GM21367 (cell line): Measurements from ENCODE around the gene ZNF516.
"Not testable (repeated sequence)": the region's sequence is repeated elsewhere in the genome, so short reads cannot be mapped to it uniquely, and the experiment has no call there.

Experiments
- ATAC-seq: cut with Tn5 transposase; IDR thresholded peaks from one replicate; pipeline ENCODE4 v1.9.1; 2021; ENCODE audit not compliant: unreplicated experiment

ZNF516 gene

DNA sequence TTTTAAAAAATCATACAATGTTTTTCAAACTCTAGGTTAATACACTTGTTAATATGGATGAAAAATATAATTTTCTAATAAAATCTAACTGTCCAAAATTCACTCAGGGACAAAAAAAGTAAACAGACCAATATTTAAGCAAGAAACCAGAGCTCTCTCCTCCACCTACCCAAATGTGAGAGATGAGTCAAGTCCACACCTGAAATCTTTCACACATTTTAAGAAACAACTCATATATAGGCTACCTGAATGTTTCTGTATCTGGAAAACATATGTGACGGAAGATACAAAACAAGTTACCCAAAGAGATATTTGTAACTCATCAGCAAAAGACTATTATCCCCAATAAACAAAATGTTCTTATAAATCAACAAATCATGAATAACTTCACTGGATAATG lies 20.2 kb downstream of the ZNF516 start:
- no peak for ATAC-seq

DNA sequence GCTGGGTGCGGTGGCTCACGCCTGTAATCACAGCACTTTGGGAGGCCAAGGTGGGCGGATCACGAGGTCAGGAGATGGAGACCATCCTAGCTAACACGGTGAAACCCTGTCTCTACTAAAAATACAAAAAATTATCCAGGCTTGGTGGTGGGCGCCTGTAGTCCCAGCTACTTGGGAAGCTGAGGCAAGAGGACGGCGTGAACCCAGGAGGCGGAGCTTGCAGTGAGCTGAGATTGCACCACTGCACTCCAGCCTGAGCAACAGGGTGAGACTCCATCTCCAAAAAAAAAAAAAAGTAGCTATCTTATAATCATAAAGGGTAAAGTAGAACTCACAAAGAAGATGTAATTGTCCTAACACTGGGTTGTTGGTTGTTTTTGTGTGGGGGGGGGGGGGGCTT lies 21.5 kb downstream of the ZNF516 start:
- not testable (repeated sequence) for ATAC-seq

DNA sequence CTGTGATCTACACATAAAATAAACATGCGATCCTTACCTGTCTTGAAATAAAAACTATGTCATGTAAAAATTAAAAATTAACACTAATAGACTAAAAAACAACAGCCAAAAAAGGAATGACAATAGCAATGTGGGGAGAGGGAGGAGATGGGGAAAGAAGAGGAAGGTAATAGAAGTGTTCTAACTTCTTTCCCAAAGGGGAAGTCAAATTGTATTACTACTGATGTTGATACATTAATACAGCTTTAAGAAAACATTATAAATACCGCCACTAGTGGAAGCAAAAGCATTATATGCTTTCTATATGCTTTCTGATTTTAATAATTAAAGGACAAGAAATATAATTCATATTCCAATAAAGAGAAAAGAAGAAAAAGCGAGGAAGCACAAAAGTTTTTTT lies 22.2 kb downstream of the ZNF516 start:
- ATAC-seq, result no peak

DNA sequence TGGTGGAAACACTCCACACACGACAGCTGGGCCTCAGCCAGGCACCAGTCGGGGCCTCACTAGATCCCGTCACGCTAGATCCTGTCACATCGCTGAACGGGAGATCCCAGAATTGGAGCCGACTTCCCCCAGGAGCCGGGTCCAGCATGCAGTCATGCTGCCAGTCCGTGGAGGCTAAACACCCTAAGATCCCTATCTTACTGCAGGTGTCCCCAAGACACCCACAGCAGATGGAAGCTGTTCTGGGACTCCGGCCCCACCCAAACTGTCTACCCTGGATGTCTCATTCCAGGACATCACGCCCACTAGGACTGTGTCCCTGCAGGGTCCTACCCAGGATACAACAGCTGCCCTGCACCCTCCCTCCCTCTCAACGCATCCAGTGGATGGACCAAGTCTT lies 23.4 kb downstream of the ZNF516 start:
- ATAC-seq, result no peak

DNA sequence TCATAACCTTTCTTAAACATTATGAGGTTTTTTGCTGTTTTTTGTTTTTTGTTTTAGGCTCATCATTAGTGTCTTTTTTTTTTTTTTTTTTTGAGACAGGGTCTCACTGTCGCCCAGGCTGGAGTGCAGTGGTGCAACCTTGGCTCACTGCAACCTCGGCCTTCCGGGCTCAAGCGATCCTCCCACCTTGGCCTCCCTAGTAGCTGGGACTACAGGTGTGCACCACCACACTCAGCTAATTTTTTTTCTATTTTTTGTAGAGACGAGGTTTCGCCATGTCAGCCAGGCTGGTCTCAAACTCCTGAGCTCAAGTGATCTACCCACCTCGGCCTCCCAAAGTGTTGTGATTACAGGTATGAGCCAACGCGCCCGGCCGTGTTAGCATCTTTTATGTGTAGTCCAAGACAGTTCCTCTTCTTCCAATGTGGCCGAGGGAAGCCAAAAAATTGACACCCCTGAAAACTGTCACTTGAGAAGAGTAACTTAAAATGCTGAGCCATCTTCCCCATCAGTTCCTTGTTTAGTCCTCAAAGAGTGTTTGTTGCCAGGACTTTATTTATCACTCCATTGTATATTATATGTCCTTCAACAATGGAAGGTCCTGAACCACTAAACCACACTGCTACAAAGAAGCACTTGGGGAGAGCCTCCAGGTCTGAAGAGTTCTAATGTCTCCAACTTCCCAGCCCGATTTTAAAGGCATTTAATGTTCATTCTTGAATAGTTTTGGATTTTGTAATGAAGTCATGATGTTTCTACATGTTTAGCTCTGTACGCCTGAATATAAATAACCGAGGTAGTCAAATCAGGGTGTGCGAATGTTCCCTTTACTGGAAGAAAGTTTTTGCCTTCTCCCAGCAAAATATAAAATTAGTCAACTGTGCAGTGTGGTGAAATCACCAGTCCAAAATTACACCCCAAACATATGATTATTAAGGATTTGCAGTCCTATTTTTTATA lies 26.4 kb downstream of the ZNF516 start:
- ATAC-seq, result no peak

DNA sequence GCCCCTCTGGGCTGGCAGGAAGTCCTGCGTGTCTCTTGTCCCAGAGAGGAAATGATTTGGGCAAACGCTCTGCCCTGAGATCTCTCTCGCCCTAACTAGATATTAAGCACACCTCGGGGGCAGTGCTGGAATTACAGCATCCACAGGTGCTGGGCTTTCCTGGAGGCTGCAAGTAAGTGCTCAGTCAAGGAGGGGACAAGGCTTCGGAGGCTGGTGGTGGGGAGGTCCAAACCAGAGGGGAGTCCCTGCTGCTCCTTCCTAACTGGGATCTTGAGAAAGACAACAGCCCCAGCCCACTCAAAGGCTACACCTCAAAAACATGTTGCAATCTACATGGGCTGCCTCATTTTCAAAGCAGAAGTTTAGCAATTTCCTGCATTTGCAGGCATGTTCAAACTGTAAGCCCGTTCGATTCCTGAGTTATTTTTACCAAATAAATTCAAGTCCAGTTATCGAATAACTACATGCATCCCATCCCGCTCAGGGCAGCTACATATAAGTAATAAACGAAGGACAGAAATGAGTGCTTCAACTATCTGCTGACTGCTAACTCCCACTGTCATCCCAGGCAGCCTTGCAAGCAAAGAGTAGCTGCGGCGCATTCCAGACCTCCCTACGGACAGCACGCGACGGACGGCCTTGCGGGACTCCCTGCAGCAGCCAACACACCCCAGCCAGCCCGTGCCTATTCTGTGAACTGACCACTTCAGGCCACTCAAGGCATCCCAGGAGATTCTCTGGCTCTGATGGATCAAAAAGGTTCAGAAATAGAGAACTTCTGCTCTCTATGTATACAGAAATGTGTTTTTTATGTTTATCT lies 27.5 kb downstream of the ZNF516 start:
- no peak for ATAC-seq

DNA sequence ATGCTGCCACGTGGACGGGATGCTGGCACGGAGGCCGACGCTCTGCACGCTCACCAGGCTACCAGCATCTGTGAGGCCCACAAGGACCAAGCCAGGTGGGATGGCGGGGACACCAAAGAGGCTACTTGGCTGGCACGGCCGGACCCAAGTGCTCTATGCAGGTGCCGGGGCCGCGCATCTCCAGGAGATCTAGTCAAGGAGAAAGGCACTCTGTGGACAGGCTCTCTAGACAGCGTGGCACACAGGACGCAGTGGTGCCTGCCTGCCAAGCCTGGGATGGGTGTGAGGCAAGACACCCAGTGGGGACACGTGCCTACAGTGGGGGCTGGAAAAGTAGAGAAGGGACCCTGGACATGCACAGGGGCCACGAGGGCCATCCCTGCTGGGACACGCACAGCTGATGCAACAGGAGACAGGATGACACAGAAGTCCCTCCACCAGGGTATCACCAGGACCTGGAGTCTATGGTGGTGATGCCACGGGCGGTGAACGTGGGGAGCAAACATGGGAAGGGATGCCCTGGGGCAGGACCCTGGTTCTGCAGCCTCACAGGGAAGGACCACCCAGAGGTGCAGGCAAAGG lies 28.5 kb downstream of the ZNF516 start:
- ATAC-seq, result no peak

DNA sequence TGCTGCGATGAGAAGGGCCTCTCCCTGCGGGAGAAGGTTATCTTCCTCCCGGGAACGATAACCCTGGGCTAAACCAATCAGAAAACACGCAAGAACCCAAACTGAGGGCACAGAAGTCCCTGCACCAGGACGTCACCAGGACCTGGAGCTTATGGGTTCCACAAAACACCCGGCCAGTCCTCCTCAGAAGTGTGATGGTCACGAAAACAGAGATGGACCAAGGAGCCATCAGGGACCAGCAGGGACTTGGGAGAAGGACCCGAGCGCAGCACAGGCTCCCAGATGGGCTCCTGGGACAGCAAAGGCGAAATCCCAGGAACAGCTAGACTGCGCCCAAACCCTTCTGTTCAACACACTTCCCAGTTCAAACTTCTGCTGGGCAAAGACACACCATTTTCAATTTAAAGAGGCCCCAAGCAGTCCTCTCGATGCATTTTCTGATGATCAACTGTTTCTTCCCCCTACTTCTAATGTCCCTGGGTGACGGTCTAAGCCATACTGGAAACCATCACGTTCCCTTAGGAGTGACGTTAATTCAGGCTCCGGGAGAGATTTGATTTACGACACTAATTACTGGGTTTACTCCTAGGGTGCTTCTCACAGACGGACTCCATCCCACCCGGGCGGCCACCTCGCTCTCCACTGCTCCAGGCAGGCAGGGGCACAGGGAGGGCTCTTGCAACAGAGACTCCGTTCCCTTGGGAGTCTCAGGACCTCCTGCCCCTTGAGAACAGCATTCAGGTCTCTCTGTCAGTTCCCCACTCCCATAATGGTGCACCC lies 29.2 kb downstream of the ZNF516 start:
- no peak for ATAC-seq

DNA sequence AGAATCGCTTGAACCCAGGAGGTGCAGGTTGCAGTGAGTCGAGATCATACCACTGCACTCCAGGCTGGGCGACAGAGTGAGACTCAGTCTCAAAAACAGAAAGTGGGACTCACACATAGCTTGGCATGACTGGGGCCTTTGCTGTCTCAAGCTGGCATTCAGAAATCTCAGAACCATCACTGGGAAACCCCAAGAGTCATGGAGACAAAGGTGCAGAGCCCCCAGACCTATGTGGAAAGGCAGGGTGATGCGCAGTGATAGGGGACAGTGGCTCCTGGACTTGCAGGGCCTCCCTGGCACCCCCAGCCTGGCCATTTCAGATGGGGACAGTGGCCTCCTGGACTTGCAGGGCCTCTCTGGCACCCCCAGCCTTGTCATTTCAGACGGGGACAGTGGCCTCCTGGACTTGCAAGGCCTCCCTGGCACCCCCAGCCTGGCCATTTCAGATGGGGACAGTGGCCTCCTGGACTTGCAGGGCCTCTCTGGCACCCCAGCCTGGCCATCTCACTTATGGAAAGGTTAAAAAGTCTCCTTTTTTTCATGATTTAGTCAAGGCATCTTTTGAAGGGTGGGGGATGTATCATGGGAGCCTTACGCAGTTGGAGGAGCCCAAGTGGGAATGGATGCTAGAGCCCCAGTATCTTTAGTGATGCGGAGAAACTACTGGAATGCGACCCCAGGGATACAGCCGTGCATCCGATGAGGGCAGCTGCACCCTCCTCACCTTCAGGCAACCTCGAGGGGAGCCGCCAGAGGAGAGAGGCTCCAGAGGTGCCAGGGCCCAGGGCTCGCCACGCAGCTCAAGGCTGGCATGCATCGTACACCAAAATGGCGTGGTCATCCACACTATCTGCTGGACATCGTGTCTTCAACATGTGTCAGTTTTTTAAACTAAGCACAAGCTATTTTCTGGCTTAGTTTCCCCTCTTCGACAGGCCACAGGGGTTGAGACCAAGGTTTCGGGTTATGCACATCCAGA lies 30.5 kb downstream of the ZNF516 start:
- ATAC-seq, result no peak

DNA sequence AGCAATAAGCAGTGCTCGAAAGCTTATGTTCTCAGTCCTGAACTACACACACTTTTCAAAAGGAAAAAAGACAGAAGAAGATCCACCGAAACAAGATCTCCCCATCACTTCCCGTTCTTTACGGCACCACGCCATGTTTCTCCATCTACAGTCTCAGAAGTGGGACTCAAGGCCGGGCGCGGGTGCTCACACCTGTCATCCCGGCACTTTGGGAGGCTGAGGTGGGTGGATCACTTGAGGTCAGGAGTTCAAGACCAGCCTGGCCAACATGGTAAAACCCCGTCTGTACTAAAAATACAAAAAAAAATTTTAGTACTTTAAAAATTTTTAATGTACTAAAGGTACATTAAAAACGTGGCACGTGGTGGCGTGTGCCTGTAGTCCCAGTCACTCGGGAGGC lies 31.2 kb downstream of the ZNF516 start:
- no peak for ATAC-seq

DNA sequence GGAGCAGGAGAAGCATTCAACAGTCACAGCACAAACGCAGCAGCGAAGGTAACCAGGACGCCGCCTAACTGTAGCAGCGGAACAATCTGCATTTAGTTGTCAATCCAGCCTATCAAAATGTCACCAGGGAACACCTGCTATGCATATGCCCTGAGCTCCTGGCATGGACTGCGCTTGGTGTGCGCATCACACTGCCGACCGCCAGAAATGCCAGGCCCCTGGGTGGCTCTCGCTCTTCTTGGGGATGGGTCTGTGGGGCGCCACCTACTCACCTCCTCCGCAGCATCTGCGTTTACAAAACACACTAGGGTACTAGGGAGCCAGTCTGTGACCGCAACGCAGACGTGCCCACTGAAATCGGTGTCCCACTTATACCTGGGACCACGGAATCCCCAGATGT lies 31.7 kb downstream of the ZNF516 start:
- ATAC-seq, result no peak

DNA sequence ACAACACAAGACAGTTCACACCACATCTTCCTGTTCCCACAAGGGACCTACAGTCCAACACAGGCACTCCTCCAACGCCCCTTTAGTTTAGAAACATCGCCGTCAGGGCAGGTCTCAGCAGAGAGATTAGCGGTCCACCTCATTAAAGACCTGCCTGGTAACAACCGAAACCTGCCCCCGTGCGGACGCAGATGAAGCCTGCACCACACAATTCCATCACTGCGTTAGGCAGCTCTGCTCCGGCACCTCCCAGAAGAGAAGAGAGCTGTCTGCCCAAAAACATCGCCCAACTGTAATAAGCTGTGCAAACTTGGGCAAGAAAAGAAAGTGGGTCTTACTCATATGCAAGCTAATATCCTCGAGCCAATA lies 32.7 kb downstream of the ZNF516 start:
- ATAC-seq, result no peak

DNA sequence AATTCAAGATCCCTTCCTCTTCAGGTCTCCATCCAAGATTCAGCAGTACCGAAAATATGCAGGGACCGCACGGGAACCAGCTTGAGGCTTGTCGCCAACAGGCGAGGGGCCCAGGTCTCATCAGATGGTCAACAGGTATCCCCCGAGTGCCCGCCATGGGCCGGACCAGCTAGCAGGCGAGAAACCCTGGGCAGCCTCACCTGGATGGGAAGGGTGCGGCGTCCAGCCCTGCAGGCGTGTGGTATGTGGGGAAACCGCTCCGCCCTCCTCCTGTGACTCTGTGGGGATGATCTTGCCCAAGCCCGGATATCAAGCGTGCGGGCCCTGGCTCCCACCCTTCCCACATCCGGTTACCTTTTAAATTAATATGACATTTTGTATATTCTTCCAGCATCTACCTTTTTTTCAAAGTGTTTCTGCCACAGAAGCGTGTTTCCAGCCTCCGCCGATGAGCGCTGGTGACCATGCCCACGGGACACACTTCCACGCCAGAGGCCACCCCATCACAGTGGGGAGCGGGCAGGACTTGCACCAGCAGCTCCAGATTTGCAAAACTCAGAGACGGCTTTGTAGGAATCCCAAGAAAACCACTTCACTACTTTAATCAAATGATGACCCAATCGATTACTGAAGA lies 33.2 kb downstream of the ZNF516 start:
- no peak for ATAC-seq

DNA sequence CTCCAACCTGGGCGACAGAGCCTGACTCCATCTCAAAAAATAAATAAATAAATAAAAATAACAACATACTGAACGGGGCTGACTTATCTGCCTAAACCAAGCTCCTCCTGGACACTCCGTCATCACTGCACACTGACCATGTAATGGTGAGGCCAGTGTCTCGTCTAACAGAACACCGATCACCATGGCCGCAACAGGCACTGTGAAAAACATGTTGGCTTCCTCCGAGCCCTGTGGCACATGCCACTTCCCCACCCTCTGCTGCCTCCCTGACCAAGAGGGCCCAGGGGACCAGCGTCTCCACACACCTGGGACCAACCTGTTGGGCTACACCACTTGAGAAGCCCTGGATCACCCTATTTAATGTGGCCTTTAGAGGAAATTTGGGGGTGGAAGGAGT lies 33.9 kb downstream of the ZNF516 start:
- no peak for ATAC-seq

DNA sequence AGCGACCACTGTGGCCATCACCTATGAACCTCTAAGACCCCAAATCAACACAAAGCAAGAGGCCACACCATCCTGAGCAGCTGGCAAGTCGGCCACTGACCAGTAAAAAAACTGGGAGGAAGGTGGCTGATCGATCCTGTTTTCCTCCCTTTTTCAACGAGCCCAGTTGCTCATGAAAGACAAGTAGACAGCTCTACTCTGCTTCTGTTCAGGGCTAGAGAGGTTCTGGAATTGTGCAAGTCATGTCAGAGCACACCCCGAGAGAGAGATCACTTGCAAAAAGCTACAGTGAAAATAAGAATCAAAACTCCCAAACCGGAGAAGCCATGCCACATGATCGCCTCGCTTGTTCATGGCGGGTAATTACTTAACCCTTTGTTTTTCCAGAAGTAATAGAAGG lies 34.6 kb downstream of the ZNF516 start:
- no peak for ATAC-seq

DNA sequence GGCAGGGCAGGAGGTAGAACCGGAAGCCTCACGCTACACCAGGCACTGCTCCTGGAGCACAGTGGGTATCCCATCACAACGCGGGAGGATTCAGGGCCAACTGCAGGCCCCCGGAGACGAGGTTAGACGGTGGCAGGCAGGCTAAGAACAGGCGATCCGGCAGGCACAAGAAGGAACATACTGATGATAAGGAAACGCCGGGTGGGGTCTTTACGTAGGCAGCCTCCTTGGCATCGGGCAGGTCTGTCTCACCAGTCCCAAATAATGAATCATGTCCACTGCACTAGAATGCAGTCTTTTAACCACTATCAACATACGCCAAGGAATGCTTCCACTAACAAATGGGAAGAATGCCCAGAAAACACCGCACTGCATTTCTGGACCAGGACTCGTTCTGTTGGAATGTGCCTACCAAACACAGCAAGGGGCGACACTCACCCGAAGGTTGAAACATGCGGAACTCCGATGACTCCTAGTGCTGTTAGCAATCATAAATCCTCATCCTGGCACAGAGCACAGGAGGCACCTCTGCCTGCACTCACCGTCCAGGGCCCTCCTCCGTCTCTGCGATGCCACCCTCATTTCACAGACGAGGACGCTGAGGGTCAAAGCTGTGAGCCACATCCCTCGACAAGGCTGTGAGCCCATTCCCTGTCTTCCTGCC lies 35.2 kb downstream of the ZNF516 start:
- ATAC-seq, result no peak

DNA sequence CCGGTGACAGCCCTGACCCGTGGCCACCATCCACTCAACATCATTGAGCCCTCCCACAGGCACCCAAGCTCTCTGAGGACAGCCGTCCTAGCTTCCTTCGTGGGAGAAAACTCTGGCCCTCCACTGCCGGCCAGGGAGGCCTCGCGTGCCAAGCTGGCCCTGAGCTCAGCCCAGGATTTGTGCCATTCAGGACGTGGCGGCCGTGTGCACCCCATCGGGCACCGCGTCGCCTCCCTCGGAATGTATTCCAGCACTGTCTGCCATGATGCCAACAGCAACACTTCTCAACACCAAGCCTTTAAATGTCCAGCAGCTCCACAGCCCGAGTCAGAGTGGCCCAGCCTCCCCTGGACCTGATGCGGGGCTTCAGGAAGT lies 35.7 kb downstream of the ZNF516 start:
- ATAC-seq, result no peak

DNA sequence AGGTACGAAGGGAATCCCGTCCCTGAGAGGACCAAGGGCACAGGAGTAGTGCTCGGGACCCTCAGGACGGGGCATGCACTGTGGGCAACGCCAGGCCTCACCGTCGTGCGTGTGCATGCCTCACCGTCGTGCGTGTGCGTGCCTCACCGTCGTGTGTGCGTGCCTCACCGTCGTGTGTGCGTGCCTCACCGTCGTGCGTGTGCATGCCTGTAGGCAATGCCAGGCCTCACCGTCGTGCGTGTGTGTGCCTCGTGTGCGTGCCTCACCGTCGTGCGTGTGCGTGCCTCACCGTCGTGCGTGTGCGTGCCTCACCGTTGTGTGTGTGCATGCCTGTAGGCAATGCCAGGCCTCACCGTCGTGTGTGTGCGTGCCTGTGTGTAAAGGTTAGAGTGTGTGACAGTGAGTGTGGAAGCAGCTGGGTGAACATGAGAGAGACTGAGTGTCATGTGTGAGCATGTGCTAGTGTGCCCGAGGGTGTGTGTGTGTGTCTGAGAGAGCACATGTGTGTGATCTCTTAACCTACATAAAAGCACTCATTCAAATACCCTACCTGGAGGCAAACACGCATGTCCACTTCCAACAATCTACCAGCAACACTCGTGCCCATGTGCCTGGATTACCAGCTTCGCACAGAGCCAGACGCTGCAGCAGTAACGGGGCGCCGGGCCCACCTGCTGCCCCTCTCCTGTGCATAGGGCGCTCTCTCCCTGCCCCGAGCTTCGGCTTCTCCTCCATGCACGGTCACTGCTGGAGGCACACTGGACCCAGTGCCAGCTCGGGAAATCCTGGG lies 36.3 kb downstream of the ZNF516 start:
- ATAC-seq, result no peak
